Measurements from ENCODE around the gene SNRNP27. TPM values are rescaled to one million over a fixed set of nuclear protein-coding genes. Genes with fewer than 3 reads are reported as not detected.
A peak's percentile ranks its signal among the peaks of the same experiment; 100 is the strongest.

The SNRNP27 gene
- total and polyA plus RNA-seq, 9 of the 15 experiments (the other 6 are each of a cell fraction or from before 2014, with no cell fraction given) = 29.2 to 102 (median 65.7) TPM

DNA sequence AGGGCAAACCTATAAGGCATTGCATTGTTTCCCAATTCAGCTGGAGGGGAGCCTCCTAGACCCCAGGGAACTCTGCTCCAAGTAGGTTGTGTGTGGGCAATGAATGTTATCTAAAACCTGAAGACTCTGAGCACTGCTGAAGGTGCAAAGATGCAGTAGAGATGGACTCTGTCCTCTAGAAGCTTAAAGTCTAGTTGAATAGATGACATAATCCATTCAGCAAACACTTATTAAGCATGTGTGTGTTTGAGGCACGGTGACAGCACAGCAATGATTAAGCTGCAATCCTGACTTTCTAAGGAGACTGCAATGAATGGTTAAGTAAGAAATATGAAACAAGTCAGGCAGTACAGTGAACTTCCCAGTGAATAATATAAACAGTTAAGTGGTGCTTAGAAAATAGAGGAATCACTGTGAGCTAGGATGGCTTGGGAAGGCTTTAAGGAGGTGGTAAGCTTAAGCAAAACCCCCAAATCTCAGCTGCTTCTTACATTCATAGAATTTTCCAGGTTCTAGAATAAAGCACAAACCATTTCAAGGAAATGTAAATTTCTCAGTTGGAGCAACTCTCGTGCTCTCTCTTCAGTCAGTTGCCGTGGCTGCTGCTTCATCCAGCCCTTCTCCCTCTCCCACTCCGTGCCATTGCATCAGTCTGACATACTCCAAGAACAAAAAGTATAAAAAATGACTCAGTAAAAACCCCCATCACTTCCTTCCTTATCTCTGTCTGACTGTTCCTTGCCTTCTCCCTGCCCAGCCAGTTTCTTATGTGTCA is 40.3 kb downstream of the SNRNP27 start (continued):
- TF ChIP-seq ETV1 (tag; conservative IDR thresholded peaks at IDR 0.05; ENCODE audit: low read depth) = peak; percentile 55; the same call in 1 of the 2 replicates
- peak; percentile 83 for TF ChIP-seq JUND (IDR thresholded peaks at IDR 0.05; ENCODE audit: borderline replicate concordance, low read depth, low read length)
- TF ChIP-seq JUND (tag; IDR thresholded peaks at IDR 0.05; ENCODE audit: borderline replicate concordance, low read depth, low read length) = peak; percentile 73; the same call in 1 of the 3 replicates
- TF ChIP-seq PHF8 (IDR thresholded peaks at IDR 0.05; ENCODE audit: borderline replicate concordance, low read length) = no peak
- no peak for TF ChIP-seq RBBP5 (IDR thresholded peaks at IDR 0.05; ENCODE audit: borderline replicate concordance, insufficient read depth, low read length, poor library complexity, severe bottlenecking)
- TF ChIP-seq, protein P1, sequence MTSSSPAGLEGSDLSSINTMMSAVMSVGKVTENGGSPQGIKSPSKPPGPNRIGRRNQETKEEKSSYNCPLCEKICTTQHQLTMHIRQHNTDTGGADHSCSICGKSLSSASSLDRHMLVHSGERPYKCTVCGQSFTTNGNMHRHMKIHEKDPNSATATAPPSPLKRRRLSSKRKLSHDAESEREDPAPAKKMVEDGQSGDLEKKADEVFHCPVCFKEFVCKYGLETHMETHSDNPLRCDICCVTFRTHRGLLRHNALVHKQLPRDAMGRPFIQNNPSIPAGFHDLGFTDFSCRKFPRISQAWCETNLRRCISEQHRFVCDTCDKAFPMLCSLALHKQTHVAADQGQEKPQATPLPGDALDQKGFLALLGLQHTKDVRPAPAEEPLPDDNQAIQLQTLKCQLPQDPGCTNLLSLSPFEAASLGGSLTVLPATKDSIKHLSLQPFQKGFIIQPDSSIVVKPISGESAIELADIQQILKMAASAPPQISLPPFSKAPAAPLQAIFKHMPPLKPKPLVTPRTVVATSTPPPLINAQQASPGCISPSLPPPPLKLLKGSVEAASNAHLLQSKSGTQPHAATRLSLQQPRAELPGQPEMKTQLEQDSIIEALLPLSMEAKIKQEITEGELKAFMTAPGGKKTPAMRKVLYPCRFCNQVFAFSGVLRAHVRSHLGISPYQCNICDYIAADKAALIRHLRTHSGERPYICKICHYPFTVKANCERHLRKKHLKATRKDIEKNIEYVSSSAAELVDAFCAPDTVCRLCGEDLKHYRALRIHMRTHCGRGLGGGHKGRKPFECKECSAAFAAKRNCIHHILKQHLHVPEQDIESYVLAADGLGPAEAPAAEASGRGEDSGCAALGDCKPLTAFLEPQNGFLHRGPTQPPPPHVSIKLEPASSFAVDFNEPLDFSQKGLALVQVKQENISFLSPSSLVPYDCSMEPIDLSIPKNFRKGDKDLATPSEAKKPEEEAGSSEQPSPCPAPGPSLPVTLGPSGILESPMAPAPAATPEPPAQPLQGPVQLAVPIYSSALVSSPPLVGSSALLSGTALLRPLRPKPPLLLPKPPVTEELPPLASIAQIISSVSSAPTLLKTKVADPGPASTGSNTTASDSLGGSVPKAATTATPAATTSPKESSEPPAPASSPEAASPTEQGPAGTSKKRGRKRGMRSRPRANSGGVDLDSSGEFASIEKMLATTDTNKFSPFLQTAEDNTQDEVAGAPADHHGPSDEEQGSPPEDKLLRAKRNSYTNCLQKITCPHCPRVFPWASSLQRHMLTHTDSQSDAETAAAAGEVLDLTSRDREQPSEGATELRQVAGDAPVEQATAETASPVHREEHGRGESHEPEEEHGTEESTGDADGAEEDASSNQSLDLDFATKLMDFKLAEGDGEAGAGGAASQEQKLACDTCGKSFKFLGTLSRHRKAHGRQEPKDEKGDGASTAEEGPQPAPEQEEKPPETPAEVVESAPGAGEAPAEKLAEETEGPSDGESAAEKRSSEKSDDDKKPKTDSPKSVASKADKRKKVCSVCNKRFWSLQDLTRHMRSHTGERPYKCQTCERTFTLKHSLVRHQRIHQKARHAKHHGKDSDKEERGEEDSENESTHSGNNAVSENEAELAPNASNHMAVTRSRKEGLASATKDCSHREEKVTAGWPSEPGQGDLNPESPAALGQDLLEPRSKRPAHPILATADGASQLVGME (CRISPR knock-in tag; IDR thresholded peaks at IDR 0.05) = 0 out of 2 replicates have a peak, but pooled peaks have one; percentile 34
- TF ChIP-seq, protein P2, sequence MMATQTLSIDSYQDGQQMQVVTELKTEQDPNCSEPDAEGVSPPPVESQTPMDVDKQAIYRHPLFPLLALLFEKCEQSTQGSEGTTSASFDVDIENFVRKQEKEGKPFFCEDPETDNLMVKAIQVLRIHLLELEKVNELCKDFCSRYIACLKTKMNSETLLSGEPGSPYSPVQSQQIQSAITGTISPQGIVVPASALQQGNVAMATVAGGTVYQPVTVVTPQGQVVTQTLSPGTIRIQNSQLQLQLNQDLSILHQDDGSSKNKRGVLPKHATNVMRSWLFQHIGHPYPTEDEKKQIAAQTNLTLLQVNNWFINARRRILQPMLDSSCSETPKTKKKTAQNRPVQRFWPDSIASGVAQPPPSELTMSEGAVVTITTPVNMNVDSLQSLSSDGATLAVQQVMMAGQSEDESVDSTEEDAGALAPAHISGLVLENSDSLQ (IDR thresholded peaks at IDR 0.05) = peak; percentile 58
- TF ChIP-seq NCOA1 (IDR thresholded peaks at IDR 0.05; ENCODE audit: low read depth) = peak; percentile 50; the same call in 1 of the 2 replicates
- TF ChIP-seq RFX1 (IDR thresholded peaks at IDR 0.05) = peak; percentile 56
- TF ChIP-seq MAZ (CRISPR knock-in tag; conservative IDR thresholded peaks at IDR 0.05 in 1 of 2, IDR thresholded peaks at IDR 0.05 in 1 of 2) = peak; percentile 28 to 48; a peak in 1 of 4 replicates
- TF ChIP-seq CEBPG (CRISPR knock-in tag; IDR thresholded peaks at IDR 0.05) = peak; percentile 85
- TF ChIP-seq CEBPG (tag; conservative IDR thresholded peaks at IDR 0.05 in 1 of 2, IDR thresholded peaks at IDR 0.05 in 1 of 2) = peak; percentile 92 to 95
- peak; percentile 72; the same call in 1 of the 2 replicates for TF ChIP-seq NFRKB (IDR thresholded peaks at IDR 0.05; ENCODE audit: low read depth)
